Lung (tissue), 12 donors: Measurements from ENCODE around the gene RASAL1. TPM values are rescaled to one million over a fixed set of nuclear protein-coding genes. Genes with fewer than 3 reads are reported as not detected.

ENCODE experiments used
- ATAC-seq: fragments of 200-7000 bp; cut with Tn5 transposase; one replicate; pipeline ENCODE4 v1.9.1; 2020; ENCODE audit warnings: moderate number of reproducible peaks; ENCODE audit not compliant: insufficient read depth, low FRiP score
- DNase-seq, 3 donors: peaks; one replicate each; pipeline ENCODE4 v3.0.0-alpha.2; 2013 to 2017
- H3K27ac ChIP-seq, 2 donors: one replicate each; pipeline ENCODE4 v1.5.1; 2013; ENCODE audit warnings: mild to moderate bottlenecking in 2 of 2, moderate library complexity in 2 of 2, control low read depth in 1 of 2, inconsistent platforms in 1 of 2, low read depth in 1 of 2, low read length in 1 of 2
- H3K27me3 ChIP-seq, 3 donors: one replicate each; pipeline ENCODE4 v1.5.1; 2013; ENCODE audit warnings: low read length in 2 of 3; ENCODE audit not compliant: control insufficient read depth in 3 of 3, insufficient read depth in 3 of 3
- H3K36me3 ChIP-seq, 4 donors: one replicate each; pipeline ENCODE4 v1.5.1; 2013; ENCODE audit warnings: low read length in 4 of 4, mild to moderate bottlenecking in 1 of 4, moderate library complexity in 1 of 4; ENCODE audit not compliant: control insufficient read depth in 4 of 4, insufficient read depth in 4 of 4
- H3K4me1 ChIP-seq, 5 donors: one replicate each; pipeline ENCODE4 v1.5.1; 2013; ENCODE audit warnings: low read length in 5 of 5, mild to moderate bottlenecking in 2 of 5, moderate library complexity in 1 of 5; ENCODE audit not compliant: control insufficient read depth in 5 of 5, insufficient read depth in 5 of 5
- H3K4me3 ChIP-seq: one replicate; pipeline ENCODE4 v1.5.1; 2013; ENCODE audit warnings: mild to moderate bottlenecking, control low read depth, moderate library complexity
- H3K9ac ChIP-seq, 2 donors: one replicate each; pipeline ENCODE4 v1.5.1; 2013; ENCODE audit warnings: low read length in 2 of 2, control low read depth in 1 of 2; ENCODE audit not compliant: insufficient read depth in 1 of 2
- H3K9me3 ChIP-seq, 4 donors: one replicate each; pipeline ENCODE4 v1.5.1; 2013; ENCODE audit warnings: low read length in 3 of 4, mild to moderate bottlenecking in 1 of 4, moderate library complexity in 1 of 4; ENCODE audit not compliant: control insufficient read depth in 4 of 4, insufficient read depth in 3 of 4
- CTCF ChIP-seq: IDR thresholded peaks from 2 replicates; pipeline ENCODE4 v1.5.1; 2012; ENCODE audit warnings: mild to moderate bottlenecking; ENCODE audit errors: control extremely low read depth, extremely low read depth
- WGBS, 2 donors: extraction: QIAGEN DNeasy Blood & Tissue Kit; methylation state at CpG; one replicate each; pipeline ENCODE4 v1.1.7; 2013; 5-methylcytosine and 5-hydroxymethylcytosine counted together
- polyA plus RNA-seq, 2 donors: library from polyadenylated mRNA; stranded (reverse); fragments of 200-250 nt; gene quantifications; one replicate each; pipeline ENCODE4 v1.2.1, GENCODE V29; 2013
- total RNA-seq, 2 donors: library from RNA; depleted of rRNA in 1 of 2; stranded (reverse); fragments of >200 nt in 1 of 2; gene quantifications; one replicate each; pipeline ENCODE4 v1.2.1, GENCODE V29; 2014 to 2021
- donor health status: control.
- donor health status: control.
- donor health status: Bipolar disorder and iron deficiency.
- donor health status: healthy.
- donor health status: DM: yes; HTN: yes; CAD: no.

Gene RASAL1
- total and polyA plus RNA-seq, 4 donors = 0.09 to 1.8 (median 0.62) TPM

- Histone ChIP-seq H3K9me3 (peaks cover 0 to 6% (median 0%) of the 10 kb centered on the region in 4 donors), H3K4me1 (no peaks in the 10 kb centered on the region), H3K36me3 (no peaks in the 10 kb centered on the region), H3K27ac (no peak overlapping the region), H3K4me3 (no peak overlapping the region), H3K27me3 (peaks cover 0 to 16% (median 9%) of the 10 kb centered on the region in 3 donors), H3K9ac (no peak overlapping the region)
- no peak for DNase-seq
- no peak for ATAC-seq
- 80 to 89% methylated on average over 9 of the region's 9 CpGs for WGBS, 2 donors
- no peak for TF ChIP-seq CTCF
Measured at GRCh38 chr12:113063396-113064350, 71.9 kb downstream of the RASAL1 start.

- Histone ChIP-seq H3K9me3 (peaks cover 0 to 6% (median 0%) of the 10 kb centered on the region in 4 donors), H3K4me1 (no peaks in the 10 kb centered on the region), H3K9ac (no peak overlapping the region), H3K36me3 (no peaks in the 10 kb centered on the region), H3K27ac (no peak overlapping the region), H3K27me3 (peaks cover 0 to 16% (median 9%) of the 10 kb centered on the region in 3 donors), H3K4me3 (no peak overlapping the region)
- ATAC-seq (no peak), DNase-seq (no peak)
- 62 to 64% methylated on average over 22 to 23 of the region's 23 CpGs for WGBS, 2 donors
- TF ChIP-seq CTCF = no peak
Measured at GRCh38 chr12:113062502-113063395, 72.8 kb downstream of the RASAL1 start.

GRCh38 chr12:113061061-113061694 is 74.4 kb downstream of the RASAL1 start:
- no peaks in the 10 kb centered on the region for H3K36me3 ChIP-seq
- ATAC-seq (no peak), DNase-seq (peak in 1 of 3 donors; percentile 21)
- H3K9ac ChIP-seq = no peak overlapping the region
- peaks cover 0 to 6% (median 0%) of the 10 kb centered on the region in 4 donors for H3K9me3 ChIP-seq
- peaks cover 0 to 4% (median 0%) of the 10 kb centered on the region in 5 donors for H3K4me1 ChIP-seq
- peaks cover 0 to 20% (median 12%) of the 10 kb centered on the region in 3 donors for H3K27me3 ChIP-seq
- 62 to 73% methylated on average over 10 of the region's 10 CpGs for WGBS, 2 donors
- H3K4me3 ChIP-seq = no peak overlapping the region
- TF ChIP-seq CTCF = no peak
- H3K27ac ChIP-seq = no peak overlapping the region
